HCT116 (cell line): ENCODE measurements around the gene BMERB1. TPM values are rescaled to one million over a fixed set of nuclear protein-coding genes. Genes with fewer than 3 reads are reported as not detected.
A peak's percentile ranks its signal among the peaks of the same experiment; 100 is the strongest.

ENCODE experiments used
- ATAC-seq: fragments of 200-7000 bp; cut with Tn5 transposase; 2 replicates; pipeline ENCODE4 v1.9.1; 2020; ENCODE audit warnings: mild to moderate bottlenecking, moderate library complexity
- BruUV-seq: library from RNA; stranded (reverse); fragments of 400-500 nt; replicated peaks from 2 replicates; lab custom pipeline; 2021; lab: Mats Ljungman, UMichigan
- CTCF ChIA-PET: fragments of 300-600 bp; sonication (Branson Sonifier 250); formaldehyde crosslinking; loops from one replicate; lab custom pipeline; 2021; ENCODE audit warnings: antibody characterized with exemption; lab: Charles Lee
- POLR2A ChIA-PET: fragments of 300-600, 350-600 bp; sonication (Branson Sonifier 250); formaldehyde crosslinking; loops from one replicate; lab custom pipeline; 2021; ENCODE audit warnings: antibody characterized with exemption; lab: Charles Lee
- RAD21 ChIA-PET, 2 experiments: fragments of 300-600 bp; sonication (Branson Sonifier 250); formaldehyde crosslinking; loops; one replicate each; lab custom pipeline; 2023; ENCODE audit warnings: low total read pairs in 2 of 2; ENCODE audit not compliant: uncharacterized antibody in 2 of 2, unreplicated experiment in 2 of 2, low non-redundant PET in 1 of 2; lab: Charles Lee
- DNase-seq: peaks from one replicate; pipeline ENCODE4 v3.0.0-alpha.2; 2010; ENCODE audit warnings: low read depth, low spot score
- H2AFZ ChIP-seq: fragments of 200-600 bp; shearing (Covaris generic), sonication (generic); 2 replicates; pipeline ENCODE4 v1.6.1; 2017; ENCODE audit warnings: low read depth, mixed run types, mixed read lengths, antibody characterized with exemption, low read length; ENCODE audit not compliant: poor library complexity, severe bottlenecking
- H3K27ac ChIP-seq: 2 replicates; pipeline ENCODE4 v1.5.1; 2012; ENCODE audit warnings: low read depth, low read length
- H3K27me3 ChIP-seq: fragments of 200-600 bp; sonication (generic); 2 replicates; pipeline ENCODE4 v1.6.1; 2016; ENCODE audit warnings: mixed run types, low read length, mixed read lengths; ENCODE audit not compliant: insufficient read depth
- H3K36me3 ChIP-seq, 2 experiments: fragments of 200-500 bp in 1 of 2; fragments of 200-600 bp in 1 of 2; sonication (Bioruptor generic) in 1 of 2; sonication (generic) in 1 of 2; 2 replicates each; pipeline versions ENCODE4 v1.5.1 to v1.6.1; 2014 to 2016; ENCODE audit warnings: low read length in 2 of 2, inconsistent platforms in 1 of 2, mixed read lengths in 1 of 2, mixed run types in 1 of 2; ENCODE audit not compliant: insufficient read depth in 2 of 2, control insufficient read depth in 1 of 2
- H3K4me1 ChIP-seq, 2 experiments: fragments of 200-600 bp in 1 of 2; sonication (generic) in 1 of 2; 2 replicates each; pipeline versions ENCODE4 v1.5.1 to v1.6.1; 2012 to 2017; ENCODE audit warnings: low read length in 2 of 2, inconsistent platforms in 1 of 2, mild to moderate bottlenecking in 1 of 2, mixed read lengths in 1 of 2, mixed run types in 1 of 2, moderate library complexity in 1 of 2; ENCODE audit not compliant: insufficient read depth in 2 of 2, control insufficient read depth in 1 of 2
- H3K4me2 ChIP-seq: fragments of 200-600 bp; sonication (generic); 2 replicates; pipeline ENCODE4 v1.6.1; 2017; ENCODE audit warnings: mixed run types, low read length, mixed read lengths
- H3K4me3 ChIP-seq, 2 experiments: fragments of 200-600 bp in 1 of 2; sonication (generic) in 1 of 2; replicated peaks in 1 of 2; 2 replicates each; pipeline ENCODE4 v1.5.1; 2011 to 2016; ENCODE audit warnings: low read length in 2 of 2, control low read depth in 1 of 2, low read depth in 1 of 2, mild to moderate bottlenecking in 1 of 2, mixed read lengths in 1 of 2, mixed run types in 1 of 2
- H3K79me2 ChIP-seq: fragments of 200-600 bp; sonication (generic); 2 replicates; pipeline ENCODE4 v1.6.1; 2017; ENCODE audit warnings: mild to moderate bottlenecking, mixed run types, low read length, moderate library complexity, mixed read lengths; ENCODE audit not compliant: insufficient read depth
- H3K9ac ChIP-seq: fragments of 200-600 bp; sonication (generic); 2 replicates; pipeline ENCODE4 v1.6.1; 2016; ENCODE audit warnings: low read length, mixed read lengths
- H3K9me2 ChIP-seq: fragments of 200-600 bp; sonication (generic), shearing (Covaris generic); 2 replicates; pipeline ENCODE4 v1.6.1; 2017; ENCODE audit warnings: mixed run types, mild to moderate bottlenecking, moderate library complexity; ENCODE audit not compliant: insufficient read depth
- H3K9me3 ChIP-seq, 2 experiments: fragments of 200-500 bp in 1 of 2; fragments of 200-600 bp in 1 of 2; sonication (Bioruptor generic) in 1 of 2; sonication (generic) in 1 of 2; 2 replicates each; pipeline ENCODE4 v1.6.1; 2014 to 2017; ENCODE audit warnings: low read length in 2 of 2, mixed read lengths in 2 of 2, inconsistent platforms in 1 of 2, low read depth in 1 of 2, mild to moderate bottlenecking in 1 of 2, mixed run types in 1 of 2, moderate library complexity in 1 of 2; ENCODE audit not compliant: control insufficient read depth in 1 of 2, insufficient read depth in 1 of 2
- H4K20me1 ChIP-seq: fragments of 200-600 bp; sonication (generic), shearing (Covaris generic); 2 replicates; pipeline ENCODE4 v1.6.1; 2017; ENCODE audit warnings: mixed run types, mild to moderate bottlenecking, moderate library complexity; ENCODE audit not compliant: insufficient read depth
- CBX3 ChIP-seq: IDR thresholded peaks from 2 replicates; pipeline ENCODE4 v1.6.1; 2012; ENCODE audit warnings: low read depth
- CEBPB ChIP-seq: IDR thresholded peaks from 2 replicates; pipeline ENCODE4 v1.6.1; 2012; ENCODE audit warnings: low read depth
- EGR1 ChIP-seq: IDR thresholded peaks from 2 replicates; pipeline ENCODE4 v1.6.1; 2012; ENCODE audit warnings: low read depth
- ELF1 ChIP-seq: IDR thresholded peaks from 2 replicates; pipeline ENCODE4 v1.6.1; 2012; ENCODE audit warnings: low read depth, borderline replicate concordance
- JUND ChIP-seq: IDR thresholded peaks from 2 replicates; pipeline ENCODE4 v1.6.1; 2012
- MAX ChIP-seq: IDR thresholded peaks from 2 replicates; pipeline ENCODE4 v1.6.1; 2012
- POLR2AphosphoS5 ChIP-seq: IDR thresholded peaks from 2 replicates; pipeline ENCODE4 v1.6.1; 2011; ENCODE audit warnings: mild to moderate bottlenecking, low read depth, low read length, moderate library complexity
- SP1 ChIP-seq: IDR thresholded peaks from 2 replicates; pipeline ENCODE4 v1.6.1; 2012; ENCODE audit warnings: low read depth
- TCF7L2 ChIP-seq: IDR thresholded peaks from 2 replicates; pipeline ENCODE4 v1.7.0; 2011; ENCODE audit warnings: borderline replicate concordance, inconsistent platforms; ENCODE audit not compliant: insufficient read depth, insufficient read length; ENCODE audit errors: extremely low read depth
- YY1 ChIP-seq: IDR thresholded peaks from 2 replicates; pipeline ENCODE4 v1.6.1; 2011; ENCODE audit warnings: low read length, low read depth, moderate library complexity, mild to moderate bottlenecking; ENCODE audit not compliant: insufficient replicate concordance; ENCODE audit errors: extremely low read depth
- ZBTB33 ChIP-seq: IDR thresholded peaks from 2 replicates; pipeline ENCODE4 v1.6.1; 2011; ENCODE audit warnings: mild to moderate bottlenecking, low read length, moderate library complexity; ENCODE audit not compliant: insufficient replicate concordance; ENCODE audit errors: extremely low read depth
- ZNF274 ChIP-seq: fragments of 200-500 bp; sonication (Bioruptor generic); IDR thresholded peaks from 2 replicates; pipeline ENCODE4 v1.6.1; 2014; ENCODE audit warnings: mild to moderate bottlenecking, low read depth, low read length, inconsistent platforms
- intact Hi-C: fragments of 100-400 bp; cut with micrococcal nuclease; formaldehyde crosslinking; loops from 2 replicates; pipeline ENCODE4 v1.10.0; 2022
- total RNA-seq: library from RNA; stranded (reverse); gene quantifications from one replicate; pipeline ENCODE4 v1.2.1, GENCODE V29; 2021; ENCODE audit not compliant: unreplicated experiment

BMERB1 gene
- total RNA-seq, 1 experiment from 2014 or later: 43.6 TPM

- no peaks in the 10 kb centered on the region for H3K79me2 ChIP-seq
- peaks cover 9 to 19% of the 10 kb centered on the region in 2 experiments; a peak in 2 of 4 replicates for H3K36me3 ChIP-seq
- no peaks in the 10 kb centered on the region for H3K27me3 ChIP-seq
- H4K20me1 ChIP-seq: no peaks in the 10 kb centered on the region
- H3K4me1 ChIP-seq: peaks cover 44 to 70% of the 10 kb centered on the region in 2 experiments
- peak overlapping the region; percentile 25 for H3K9ac ChIP-seq
- DNase-seq (no peak), ATAC-seq (no peak)
- peak overlapping the region; percentile 58 for H3K4me2 ChIP-seq
- no TSS peak for BruUV-seq
- no peaks in the 10 kb centered on the region for H3K9me2 ChIP-seq
- CTCF ChIA-PET: no interaction called here
- peak; percentile 52 for TF ChIP-seq POLR2AphosphoS5
- no peak for TF ChIP-seq MAX
- POLR2A ChIA-PET: interaction anchor here (0.8 to 0.9 kb wide), 2 partner anchors 50 to 103 kb away, joined by 4 read pairs; partner anchors contain the start of gene MARF1
- intact Hi-C loops: loop anchor here (5.0 kb wide), 1 partner anchor 110 kb away; no protein-coding TSS in a partner anchor
- H2AFZ ChIP-seq: no peak overlapping the region
- H3K27ac ChIP-seq: peak overlapping the region; percentile 89
- no peak overlapping the region for H3K4me3 ChIP-seq
- H3K9me3 ChIP-seq: no peaks in the 10 kb centered on the region
- RAD21 ChIA-PET: no interaction called here
Observed at GRCh38 chr16:15592324-15592723, 157.9 kb downstream of the BMERB1 start.

GRCh38 chr16:15593235-15593634, 158.8 kb downstream of the BMERB1 start:
- ChIA-PET POLR2A (interaction anchor here (0.7 to 0.8 kb wide), 3 partner anchors 39 to 157 kb away, joined by 3 to 4 read pairs (median 4); partner anchors contain the start of gene MARF1), CTCF (no interaction called here), RAD21 (no interaction called here)
- H3K4me1 ChIP-seq: peaks cover 42 to 65% of the 10 kb centered on the region in 2 experiments
- DNase-seq (no peak), ATAC-seq (no peak)
- peak overlapping the region; percentile 58; the same call in 1 of the 2 replicates for H3K4me2 ChIP-seq
- no peaks in the 10 kb centered on the region for H3K79me2 ChIP-seq
- no peaks in the 10 kb centered on the region for H3K9me2 ChIP-seq
- H3K27ac ChIP-seq: peak overlapping the region; percentile 89; the same call in 1 of the 2 replicates
- H4K20me1 ChIP-seq: no peaks in the 10 kb centered on the region
- no peaks in the 10 kb centered on the region for H3K9me3 ChIP-seq
- H3K4me3 ChIP-seq: no peak overlapping the region
- no peaks in the 10 kb centered on the region for H3K27me3 ChIP-seq
- no peak for TF ChIP-seq POLR2AphosphoS5
- peak; percentile 57 for TF ChIP-seq EGR1
- TF ChIP-seq CEBPB: no peak
- TF ChIP-seq SP1: 0 out of 2 replicates have a peak, but pooled peaks have one; percentile 16
- TF ChIP-seq JUND: peak; percentile 39; the same call in 1 of the 2 replicates
- no peak for TF ChIP-seq ZNF274
- no peak for TF ChIP-seq TCF7L2
- no peak for TF ChIP-seq ZBTB33
- no peak for TF ChIP-seq ELF1
- TF ChIP-seq YY1: no peak
- TF ChIP-seq CBX3: no peak
- no peak overlapping the region for H2AFZ ChIP-seq
- peaks cover 11 to 26% of the 10 kb centered on the region in 2 experiments; a peak in 2 of 4 replicates for H3K36me3 ChIP-seq
- intact Hi-C loops: loop anchor here (5.0 kb wide), 1 partner anchor 111 kb away; no protein-coding TSS in a partner anchor
- no TSS peak for BruUV-seq
- no peak overlapping the region for H3K9ac ChIP-seq
